ENCODE results near the gene ARHGEF5.

DNA sequence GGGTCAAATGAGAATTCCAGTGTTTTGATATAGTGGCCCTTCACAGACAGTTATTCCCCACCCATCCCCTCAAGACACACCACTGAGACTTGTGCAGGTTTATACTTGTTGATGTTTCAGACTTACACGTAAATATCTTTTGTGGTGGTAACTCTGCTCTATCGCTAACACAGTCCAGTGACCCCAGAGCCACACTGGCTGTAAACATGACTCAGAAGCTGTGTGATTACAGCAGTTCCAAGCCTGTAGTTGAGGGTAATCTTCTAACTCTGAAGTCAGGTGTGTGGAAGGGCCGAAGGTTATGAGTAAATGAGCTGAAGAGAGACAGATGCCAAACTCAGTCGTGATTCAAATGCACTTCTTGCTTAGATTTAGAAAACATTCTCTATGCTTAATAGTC, 28.9 kb downstream of the ARHGEF5 start:
- TF ChIP-seq TEAD4 (IDR thresholded peaks at IDR 0.05; ENCODE audit: borderline replicate concordance, insufficient read depth), result no peak
- TF ChIP-seq, protein P1, sequence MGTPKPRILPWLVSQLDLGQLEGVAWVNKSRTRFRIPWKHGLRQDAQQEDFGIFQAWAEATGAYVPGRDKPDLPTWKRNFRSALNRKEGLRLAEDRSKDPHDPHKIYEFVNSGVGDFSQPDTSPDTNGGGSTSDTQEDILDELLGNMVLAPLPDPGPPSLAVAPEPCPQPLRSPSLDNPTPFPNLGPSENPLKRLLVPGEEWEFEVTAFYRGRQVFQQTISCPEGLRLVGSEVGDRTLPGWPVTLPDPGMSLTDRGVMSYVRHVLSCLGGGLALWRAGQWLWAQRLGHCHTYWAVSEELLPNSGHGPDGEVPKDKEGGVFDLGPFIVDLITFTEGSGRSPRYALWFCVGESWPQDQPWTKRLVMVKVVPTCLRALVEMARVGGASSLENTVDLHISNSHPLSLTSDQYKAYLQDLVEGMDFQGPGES (IDR thresholded peaks at IDR 0.05; ENCODE audit: low read depth, low read length), result no peak
- TF ChIP-seq EZH2phosphoT487 (IDR thresholded peaks at IDR 0.05; ENCODE audit: borderline replicate concordance, low read depth), result no peak
- no peak for TF ChIP-seq MXI1 (IDR thresholded peaks at IDR 0.05; ENCODE audit: low read depth, low read length)
- TF ChIP-seq RAD21 (IDR thresholded peaks at IDR 0.05; ENCODE audit: low read length), result no peak
- no peak for TF ChIP-seq NRF1 (IDR thresholded peaks at IDR 0.05; ENCODE audit: low read depth, low read length)
- TF ChIP-seq EP300 (IDR thresholded peaks at IDR 0.05; ENCODE audit: borderline replicate concordance in 1 of 2, low read depth in 1 of 2, low read length in 1 of 2), result no peak
- no peak for TF ChIP-seq CTCF (IDR thresholded peaks at IDR 0.05)
- no peak for TF ChIP-seq TCF12 (IDR thresholded peaks at IDR 0.05)
- TF ChIP-seq CHD2 (IDR thresholded peaks at IDR 0.05; ENCODE audit: low read length, partially characterized antibody), result no peak
- no peak for TF ChIP-seq RCOR1 (IDR thresholded peaks at IDR 0.05; ENCODE audit: low read length)
- no peak for TF ChIP-seq USF2 (IDR thresholded peaks at IDR 0.05; ENCODE audit: borderline replicate concordance, low read depth, low read length)
